Measurements from ENCODE around the gene LNPEP.

GRCh38 chr5:96932026-96932425 lies 3.9 kb upstream of the LNPEP start:
- no peak for TF ChIP-seq POLR2A (IDR thresholded peaks at IDR 0.05)
- no peak for TF ChIP-seq CTCF (IDR thresholded peaks at IDR 0.05)
- TF ChIP-seq EP300 (IDR thresholded peaks at IDR 0.05; ENCODE audit: low read depth), result no peak
- TF ChIP-seq POLR2AphosphoS5 (IDR thresholded peaks at IDR 0.05), result no peak
